Hepatocyte (in vitro differentiated cells): Measurements from ENCODE around the gene CSTF2T. TPM values are rescaled to one million over a fixed set of nuclear protein-coding genes. Genes with fewer than 3 reads are reported as not detected.

Experiments
- DNase-seq: peaks from one replicate; pipeline ENCODE4 v3.0.0-alpha.2; 2016; ENCODE audit warnings: low spot score
- H2AFZ ChIP-seq: fragments of 200-600 bp; sonication (generic); 2 replicates; pipeline ENCODE4 v1.6.0; 2016; ENCODE audit warnings: antibody characterized with exemption, mild to moderate bottlenecking
- H3K27ac ChIP-seq: fragments of 200-600 bp; sonication (generic); 2 replicates; pipeline ENCODE4 v1.5.1; 2016; ENCODE audit warnings: mild to moderate bottlenecking
- H3K27me3 ChIP-seq: fragments of 200-600 bp; sonication (generic); 2 replicates; pipeline ENCODE4 v1.6.1; 2016
- H3K36me3 ChIP-seq: fragments of 200-600 bp; sonication (generic); replicated peaks from 2 replicates; pipeline ENCODE4 v1.5.1; 2016; ENCODE audit warnings: low read depth; ENCODE audit not compliant: insufficient read depth
- H3K4me1 ChIP-seq: fragments of 200-600 bp; sonication (generic); 2 replicates; pipeline ENCODE4 v1.5.1; 2016; ENCODE audit warnings: mild to moderate bottlenecking, moderate library complexity; ENCODE audit not compliant: insufficient read depth
- H3K4me2 ChIP-seq: fragments of 200-600 bp; sonication (generic); 2 replicates; pipeline ENCODE4 v1.6.0; 2016
- H3K4me3 ChIP-seq: fragments of 200-600 bp; sonication (generic); 2 replicates; pipeline ENCODE4 v1.5.1; 2016; ENCODE audit warnings: mild to moderate bottlenecking
- H3K79me2 ChIP-seq: fragments of 200-600 bp; sonication (generic); 2 replicates; pipeline ENCODE4 v1.6.0; 2017; ENCODE audit warnings: mild to moderate bottlenecking
- H3K9me2 ChIP-seq: fragments of 200-600 bp; sonication (generic); replicated peaks from 2 replicates; pipeline ENCODE4 v1.6.0; 2017; ENCODE audit warnings: mild to moderate bottlenecking; ENCODE audit not compliant: insufficient read depth
- H3K9me3 ChIP-seq: fragments of 200-600 bp; sonication (generic); 2 replicates; pipeline ENCODE4 v1.5.1; 2016; ENCODE audit warnings: low read depth, mild to moderate bottlenecking
- H4K20me1 ChIP-seq: fragments of 200-600 bp; sonication (generic); 2 replicates; pipeline ENCODE4 v1.6.0; 2016; ENCODE audit warnings: mild to moderate bottlenecking; ENCODE audit not compliant: insufficient read depth, poor library complexity, severe bottlenecking
- CTCF ChIP-seq: fragments of 200-600 bp; sonication (generic); IDR thresholded peaks from 2 replicates; pipeline ENCODE4 v1.5.1; 2016; ENCODE audit warnings: antibody characterized with exemption, mild to moderate bottlenecking; ENCODE audit not compliant: poor library complexity
- EZH2 ChIP-seq: fragments of 200-600 bp; sonication (generic); IDR thresholded peaks from 2 replicates; pipeline ENCODE4 v1.6.1; 2016; ENCODE audit warnings: antibody characterized with exemption, mild to moderate bottlenecking, borderline replicate concordance
- EZH2phosphoT487 ChIP-seq: fragments of 200-600 bp; sonication (generic); IDR thresholded peaks from one replicate; pipeline ENCODE4 v1.6.1; 2018; ENCODE audit warnings: antibody characterized with exemption, mild to moderate bottlenecking, low read depth, moderate library complexity; ENCODE audit not compliant: unreplicated experiment, severe bottlenecking
- WGBS: methylation state at CpG from one replicate; pipeline ENCODE4 v1.1.6; 2016; ENCODE audit warnings: low lambda C conversion rate; ENCODE audit errors: missing lambda C conversion rate; 5-methylcytosine and 5-hydroxymethylcytosine counted together
- polyA plus RNA-seq: library from polyadenylated mRNA; unstranded; fragments of >200 nt; fragmentation: Nextera tagmentation; extraction: Ambion mirVana; gene quantifications from 2 replicates; pipeline ENCODE4 v1.2.1, GENCODE V29; 2016
- total RNA-seq: library from RNA; depleted of rRNA; stranded (reverse); fragments of >200 nt; gene quantifications from 2 replicates; pipeline ENCODE4 v1.2.3, GENCODE V29; 2014

The CSTF2T gene
- total and polyA plus RNA-seq, 2 experiments from 2014 or later: 7.2 to 22.3 TPM

- H3K27ac ChIP-seq: no peak overlapping the region
These were observed 12.1 kb downstream of the CSTF2T start for GRCh38 chr10:51687296-51687695.

GRCh38 chr10:51685768-51686167, 13.6 kb downstream of the CSTF2T start:
- Histone ChIP-seq H3K27ac (no peak overlapping the region), H3K4me2 (no peak overlapping the region)
- WGBS: 57% methylated on average over 2 of the region's 2 CpGs

More at GRCh38 chr10:51687296-51687695, 12.1 kb downstream of the CSTF2T start:
- no peak overlapping the region for H3K4me2 ChIP-seq
- H3K9me3 ChIP-seq: no peaks in the 10 kb centered on the region
- TF ChIP-seq CTCF (no peak), EZH2 (no peak), EZH2phosphoT487 (no peak)
- no peaks in the 10 kb centered on the region for H4K20me1 ChIP-seq
- no peak overlapping the region for H2AFZ ChIP-seq
- no peaks in the 10 kb centered on the region for H3K79me2 ChIP-seq
- H3K4me1 ChIP-seq: no peaks in the 10 kb centered on the region
- no peak for DNase-seq
- 84% methylated on average over 1 of the region's 1 CpG for WGBS
- H3K4me3 ChIP-seq: no peak overlapping the region
- H3K9me2 ChIP-seq: no peaks in the 10 kb centered on the region
- no peaks in the 10 kb centered on the region for H3K36me3 ChIP-seq
- H3K27me3 ChIP-seq: no peaks in the 10 kb centered on the region

GRCh38 chr10:51683031-51683691, 16.2 kb downstream of the CSTF2T start:
- Histone ChIP-seq H2AFZ (no peak overlapping the region), H3K27me3 (no peaks in the 10 kb centered on the region), H4K20me1 (no peaks in the 10 kb centered on the region), H3K9me2 (no peaks in the 10 kb centered on the region), H3K79me2 (no peaks in the 10 kb centered on the region), H3K4me1 (no peaks in the 10 kb centered on the region), H3K4me3 (no peak overlapping the region), H3K36me3 (no peaks in the 10 kb centered on the region), H3K27ac (no peak overlapping the region), H3K4me2 (no peak overlapping the region), H3K9me3 (no peaks in the 10 kb centered on the region)
- TF ChIP-seq EZH2 (no peak), CTCF (no peak), EZH2phosphoT487 (no peak)
- no peak for DNase-seq
- WGBS: 89% methylated on average over 4 of the region's 4 CpGs

More at GRCh38 chr10:51685768-51686167, 13.6 kb downstream of the CSTF2T start:
- H3K9me3 ChIP-seq: no peaks in the 10 kb centered on the region
- H3K79me2 ChIP-seq: no peaks in the 10 kb centered on the region
- H2AFZ ChIP-seq: no peak overlapping the region
- H4K20me1 ChIP-seq: no peaks in the 10 kb centered on the region
- no peak for TF ChIP-seq EZH2
- TF ChIP-seq CTCF: no peak
- no peak for TF ChIP-seq EZH2phosphoT487
- no peaks in the 10 kb centered on the region for H3K4me1 ChIP-seq
- DNase-seq: no peak
- no peaks in the 10 kb centered on the region for H3K36me3 ChIP-seq
- no peaks in the 10 kb centered on the region for H3K9me2 ChIP-seq
- no peak overlapping the region for H3K4me3 ChIP-seq
- no peaks in the 10 kb centered on the region for H3K27me3 ChIP-seq
